ENCODE results near the gene F7.

F7 gene

GRCh38 chr13:113141601-113141970 lies 36.0 kb downstream of the F7 start:
- DNase-seq = no peak
- Histone ChIP-seq H3K27ac (no peak overlapping the region), H3K27me3 (replicated peaks) (peaks cover 4% of the 10 kb centered on the region), H3K4me3 (ENCODE audit: low read depth, low read length) (no peak overlapping the region), H3K36me3 (replicated peaks) (no peaks in the 10 kb centered on the region)
- in situ Hi-C loops (cut with HindIII; ENCODE audit: low pct_ligation_motif_present, low sequenced_read_pairs) = no loop called here
- no peak for TF ChIP-seq CTCF (IDR thresholded peaks at IDR 0.05; ENCODE audit: low read depth, low read length, missing control alignments)

DNA sequence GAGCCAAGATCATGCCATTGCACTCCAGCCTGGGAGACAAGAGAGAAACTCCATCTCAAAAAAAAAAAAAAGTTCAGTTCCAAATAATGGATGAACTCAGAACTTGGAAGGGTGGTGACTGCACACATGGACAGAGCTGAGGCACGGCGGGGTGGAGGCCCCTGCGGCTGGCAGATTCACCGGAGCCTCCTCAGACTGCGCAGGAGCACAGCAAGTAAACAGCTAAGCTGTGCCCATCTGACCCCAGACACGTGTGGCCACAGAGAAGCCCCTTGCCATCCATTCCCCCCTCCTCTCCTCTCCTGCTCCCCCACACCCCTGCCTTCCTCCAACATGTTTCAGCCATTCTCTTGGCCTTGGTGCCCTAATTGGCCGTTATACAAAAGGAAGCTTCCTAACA lies 37.3 kb downstream of the F7 start:
- H3K4me3 ChIP-seq (ENCODE audit: low read depth, low read length) = no peak overlapping the region
- H3K27ac ChIP-seq = no peak overlapping the region
- no peak for DNase-seq
- H3K36me3 ChIP-seq (replicated peaks) = no peaks in the 10 kb centered on the region
- H3K27me3 ChIP-seq (replicated peaks) = peaks cover 4% of the 10 kb centered on the region
- in situ Hi-C loops (cut with HindIII; ENCODE audit: low pct_ligation_motif_present, low sequenced_read_pairs) = no loop called here
- no peak for TF ChIP-seq CTCF (IDR thresholded peaks at IDR 0.05; ENCODE audit: low read depth, low read length, missing control alignments)

GRCh38 chr13:113143466-113144254 lies 38.1 kb downstream of the F7 start:
- Histone ChIP-seq H3K27ac (no peak overlapping the region), H3K27me3 (replicated peaks) (peaks cover 4% of the 10 kb centered on the region), H3K36me3 (replicated peaks) (no peaks in the 10 kb centered on the region), H3K4me3 (ENCODE audit: low read depth, low read length) (no peak overlapping the region)
- in situ Hi-C loops (cut with HindIII; ENCODE audit: low pct_ligation_motif_present, low sequenced_read_pairs) = no loop called here
- DNase-seq = no peak
- TF ChIP-seq CTCF (IDR thresholded peaks at IDR 0.05; ENCODE audit: low read depth, low read length, missing control alignments) = no peak

GRCh38 chr13:113144255-113144629 lies 38.7 kb downstream of the F7 start:
- in situ Hi-C loops (cut with HindIII; ENCODE audit: low pct_ligation_motif_present, low sequenced_read_pairs) = no loop called here
- Histone ChIP-seq H3K27ac (no peak overlapping the region), H3K36me3 (replicated peaks) (no peaks in the 10 kb centered on the region), H3K27me3 (replicated peaks) (peaks cover 4% of the 10 kb centered on the region), H3K4me3 (ENCODE audit: low read depth, low read length) (no peak overlapping the region)
- DNase-seq = no peak
- no peak for TF ChIP-seq CTCF (IDR thresholded peaks at IDR 0.05; ENCODE audit: low read depth, low read length, missing control alignments)

DNA sequence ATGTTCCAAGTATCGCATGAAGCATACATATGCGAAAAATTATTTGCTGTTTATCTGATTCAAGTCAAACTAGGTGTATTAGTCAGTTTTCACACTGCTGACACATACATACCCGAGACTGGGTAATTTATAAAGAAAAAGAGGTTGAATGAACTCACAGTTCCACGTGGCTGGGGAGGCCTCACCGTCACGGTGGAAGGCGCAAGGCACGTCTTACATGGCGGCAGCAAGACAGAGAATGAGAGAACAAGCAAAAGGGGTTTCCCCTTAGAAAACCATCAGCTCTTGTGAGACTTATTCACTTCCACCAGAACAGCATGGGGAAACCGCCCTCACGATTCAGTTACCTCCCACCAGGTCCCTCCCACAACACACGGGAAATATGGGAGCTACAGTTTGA lies 39.9 kb downstream of the F7 start:
- in situ Hi-C loops (cut with HindIII; ENCODE audit: low pct_ligation_motif_present, low sequenced_read_pairs) = no loop called here
- no peak overlapping the region for H3K27ac ChIP-seq
- H3K4me3 ChIP-seq (ENCODE audit: low read depth, low read length) = no peak overlapping the region
- peaks cover 4% of the 10 kb centered on the region for H3K27me3 ChIP-seq (replicated peaks)
- no peaks in the 10 kb centered on the region for H3K36me3 ChIP-seq (replicated peaks)
- no peak for DNase-seq
- no peak for TF ChIP-seq CTCF (IDR thresholded peaks at IDR 0.05; ENCODE audit: low read depth, low read length, missing control alignments)

All from brain microvascular endothelial cell (primary cell).